HG03520 (cell line): ENCODE results near the gene NOD2.

Source experiments
- ATAC-seq: cut with Tn5 transposase; IDR thresholded peaks from one replicate; pipeline ENCODE4 v1.9.1; 2021; ENCODE audit warnings: mild to moderate bottlenecking, moderate library complexity; ENCODE audit not compliant: unreplicated experiment

Gene NOD2

GRCh38 chr16:50669741-50670140 is 23.7 kb upstream of the NOD2 start:
- no peak for ATAC-seq

GRCh38 chr16:50670476-50670875 is 22.9 kb upstream of the NOD2 start:
- ATAC-seq, result no peak

- ATAC-seq, result no peak
Measured at GRCh38 chr16:50671644-50672260, 21.7 kb upstream of the NOD2 start.

GRCh38 chr16:50673496-50674275 is 19.7 kb upstream of the NOD2 start:
- no peak for ATAC-seq

GRCh38 chr16:50674831-50675230 is 18.6 kb upstream of the NOD2 start:
- ATAC-seq, result no peak

GRCh38 chr16:50675686-50676610 is 17.5 kb upstream of the NOD2 start:
- ATAC-seq, result no peak

DNA sequence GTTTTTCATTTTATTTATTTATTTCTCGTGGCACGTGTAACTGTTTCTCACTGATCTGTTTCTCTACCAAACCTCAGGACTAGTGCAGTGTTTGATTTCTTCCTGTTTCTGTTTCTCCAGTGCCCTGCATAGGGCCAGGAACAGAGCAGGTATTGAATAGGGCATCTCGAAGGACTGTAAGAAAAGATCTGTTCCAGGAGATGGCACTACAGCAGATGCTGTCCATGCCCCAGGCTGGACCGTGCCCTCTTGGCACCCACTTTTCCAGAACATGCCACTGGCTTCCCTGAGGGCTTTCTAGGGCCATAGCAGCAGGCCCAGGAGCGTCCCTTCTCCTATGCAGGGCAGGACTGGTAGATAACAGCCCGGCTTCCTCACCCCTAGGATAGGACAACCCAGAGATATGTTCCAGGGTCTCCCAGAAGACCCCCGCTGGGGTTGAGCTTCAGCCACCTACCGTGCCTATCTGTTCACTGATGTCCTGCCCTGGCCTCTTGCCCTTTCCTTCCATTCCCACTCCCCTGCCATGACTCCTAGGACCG is 16.7 kb upstream of the NOD2 start:
- no peak for ATAC-seq

DNA sequence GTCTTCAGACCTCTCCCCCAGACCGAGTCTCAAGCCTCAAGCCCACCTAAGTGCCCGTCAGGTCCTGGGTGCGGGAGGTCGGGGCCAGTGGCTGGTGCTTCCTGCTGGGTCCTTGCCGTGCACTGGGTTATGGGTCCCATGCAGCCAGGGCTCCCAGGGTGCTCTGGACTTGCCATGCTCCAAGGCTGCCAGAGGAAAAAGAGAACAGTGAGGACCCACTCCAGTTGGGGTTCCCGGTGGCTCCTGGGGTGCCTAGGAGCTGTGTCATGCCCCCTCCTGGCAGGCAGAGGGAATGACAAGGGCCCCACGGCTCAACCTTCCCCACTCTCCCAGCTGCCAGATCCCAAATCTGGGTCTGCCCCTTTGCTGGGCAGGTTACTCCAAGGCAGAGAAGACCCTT is 16.1 kb upstream of the NOD2 start:
- ATAC-seq, result no peak

- no peak for ATAC-seq
Measured at GRCh38 chr16:50678531-50678930, 14.9 kb upstream of the NOD2 start.

GRCh38 chr16:50679266-50679665 is 14.1 kb upstream of the NOD2 start:
- no peak for ATAC-seq

GRCh38 chr16:50679676-50680555 is 13.5 kb upstream of the NOD2 start:
- ATAC-seq, result no peak

- no peak for ATAC-seq
Measured at GRCh38 chr16:50680556-50680893, 12.9 kb upstream of the NOD2 start.

- ATAC-seq, result peak; percentile 42
Measured at GRCh38 chr16:50681021-50681885, 12.2 kb upstream of the NOD2 start, which contains the start of gene SNX20. Gene SNX20 (minus strand): TSS chr16:50681312. CDS start chr16:50677526, 3,786 bp downstream.

- peak; percentile 66 for ATAC-seq
Measured at GRCh38 chr16:50683689-50684374, 9.6 kb upstream of the NOD2 start.

GRCh38 chr16:50684823-50685461 is 8.5 kb upstream of the NOD2 start:
- ATAC-seq, result no peak

DNA sequence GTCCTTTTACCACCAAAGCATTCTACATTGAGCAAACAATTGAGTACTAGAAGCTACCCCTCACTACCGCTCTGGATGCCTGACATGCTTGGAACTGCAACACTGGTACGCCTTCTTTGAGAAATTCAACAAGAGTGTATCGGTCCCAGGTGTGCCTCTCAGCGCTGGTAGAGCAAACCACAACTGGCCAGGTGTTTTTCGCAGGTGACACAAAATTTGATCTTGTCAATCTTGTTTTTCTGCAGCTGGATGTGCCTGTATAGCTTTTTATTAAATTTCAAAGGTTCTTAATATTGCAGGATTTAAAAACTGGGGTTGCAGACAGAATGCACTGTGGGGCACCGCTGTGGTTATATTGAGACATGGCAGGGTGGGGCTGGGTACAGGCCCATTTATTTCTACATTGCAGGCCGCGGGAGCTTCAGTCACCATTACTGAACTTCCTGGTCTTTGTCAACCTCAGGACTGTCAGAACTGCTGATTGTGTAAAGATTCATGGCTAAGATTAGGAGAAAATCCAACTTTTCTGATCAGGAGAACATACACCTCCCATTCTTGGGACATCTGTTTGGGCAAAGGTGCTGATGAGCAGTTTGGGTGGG is 7.8 kb upstream of the NOD2 start:
- ATAC-seq, result no peak

DNA sequence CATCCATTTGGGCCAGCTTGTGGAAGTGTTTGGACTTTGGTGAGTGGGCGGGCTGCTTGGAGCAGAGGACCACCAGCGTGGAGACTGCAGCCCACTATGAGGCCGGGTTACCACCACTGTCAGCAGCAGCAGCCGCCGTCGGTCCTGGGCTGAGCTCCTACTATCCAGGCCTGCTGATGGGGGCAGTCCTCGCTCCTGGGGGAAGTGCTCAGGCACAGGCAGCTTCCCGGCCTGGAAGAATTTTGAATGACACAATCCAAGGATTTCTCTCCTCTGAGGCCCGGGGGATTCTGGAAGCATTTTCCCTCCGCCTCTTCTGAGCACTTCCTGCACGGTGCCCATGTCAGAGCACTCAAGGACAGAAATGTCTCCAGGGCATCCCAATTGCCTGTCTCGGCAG is 5.3 kb upstream of the NOD2 start:
- ATAC-seq, result no peak

DNA sequence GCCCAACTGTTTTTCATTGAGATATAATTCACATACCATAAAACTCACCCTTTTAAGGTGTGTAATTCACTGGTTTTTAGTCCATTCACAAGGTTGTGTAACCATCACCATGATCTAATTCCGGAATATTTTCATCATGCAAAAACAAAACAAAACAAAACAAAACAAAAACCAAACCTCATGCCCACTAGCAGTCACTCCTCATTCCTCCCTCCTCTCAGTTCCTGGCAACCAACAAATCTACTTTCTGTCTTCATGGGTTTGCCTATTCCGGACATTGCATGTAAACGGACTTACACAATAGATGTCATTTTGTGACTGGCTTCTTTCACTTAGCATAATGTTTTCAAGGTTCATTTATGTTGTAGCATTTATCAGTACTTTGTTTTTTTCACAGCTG is 4.5 kb upstream of the NOD2 start:
- ATAC-seq, result no peak
